Colon (tissue), 2 donors: ENCODE data around the gene TTC39A.

Experiments
- FAIRE-seq: peaks from 2 replicates; lab custom pipeline; 2012; peaks lifted over from hg19 to GRCh38; lab: Jason Lieb, UNC
- donor health status: control.
- donor health status: control.

TTC39A gene

GRCh38 chr1:51296383-51297357 lies 33.7 kb downstream of the TTC39A start:
- no peak for FAIRE-seq

GRCh38 chr1:51295926-51296325 lies 34.4 kb downstream of the TTC39A start:
- no peak for FAIRE-seq

GRCh38 chr1:51294566-51295184 lies 35.7 kb downstream of the TTC39A start:
- FAIRE-seq = no peak

DNA sequence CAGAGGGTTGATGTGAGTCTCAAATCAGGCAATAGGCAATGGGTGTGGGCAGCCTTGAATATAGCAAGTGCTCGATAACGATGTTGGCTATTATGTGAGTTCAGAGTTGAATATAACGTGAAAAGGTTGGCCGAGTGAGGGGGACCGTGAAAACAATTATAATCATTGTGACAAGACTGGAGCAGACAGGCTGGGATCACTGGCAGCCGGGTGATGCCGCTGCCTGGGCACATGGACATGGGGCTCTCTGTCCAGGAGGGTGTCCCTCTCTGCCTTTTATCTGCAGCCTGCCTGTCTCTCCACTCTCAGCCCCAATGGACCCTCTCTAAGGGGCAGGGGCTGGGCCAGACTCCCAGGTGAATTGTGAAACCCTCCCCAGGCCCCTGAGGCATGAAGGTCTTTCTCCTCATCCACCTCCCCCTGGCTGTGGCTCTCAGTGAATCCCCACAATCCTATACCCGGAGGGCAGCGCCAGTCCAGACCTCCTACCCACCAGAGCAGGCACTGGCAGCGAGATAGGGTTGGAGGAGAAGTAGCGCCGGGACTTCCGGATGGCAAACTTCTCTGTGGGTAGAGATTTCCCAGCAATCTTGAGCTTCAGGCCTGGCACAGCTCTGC lies 36.4 kb downstream of the TTC39A start:
- FAIRE-seq = no peak

- no peak for FAIRE-seq
These were observed 39.9 kb downstream of the TTC39A start for GRCh38 chr1:51290489-51290847.

DNA sequence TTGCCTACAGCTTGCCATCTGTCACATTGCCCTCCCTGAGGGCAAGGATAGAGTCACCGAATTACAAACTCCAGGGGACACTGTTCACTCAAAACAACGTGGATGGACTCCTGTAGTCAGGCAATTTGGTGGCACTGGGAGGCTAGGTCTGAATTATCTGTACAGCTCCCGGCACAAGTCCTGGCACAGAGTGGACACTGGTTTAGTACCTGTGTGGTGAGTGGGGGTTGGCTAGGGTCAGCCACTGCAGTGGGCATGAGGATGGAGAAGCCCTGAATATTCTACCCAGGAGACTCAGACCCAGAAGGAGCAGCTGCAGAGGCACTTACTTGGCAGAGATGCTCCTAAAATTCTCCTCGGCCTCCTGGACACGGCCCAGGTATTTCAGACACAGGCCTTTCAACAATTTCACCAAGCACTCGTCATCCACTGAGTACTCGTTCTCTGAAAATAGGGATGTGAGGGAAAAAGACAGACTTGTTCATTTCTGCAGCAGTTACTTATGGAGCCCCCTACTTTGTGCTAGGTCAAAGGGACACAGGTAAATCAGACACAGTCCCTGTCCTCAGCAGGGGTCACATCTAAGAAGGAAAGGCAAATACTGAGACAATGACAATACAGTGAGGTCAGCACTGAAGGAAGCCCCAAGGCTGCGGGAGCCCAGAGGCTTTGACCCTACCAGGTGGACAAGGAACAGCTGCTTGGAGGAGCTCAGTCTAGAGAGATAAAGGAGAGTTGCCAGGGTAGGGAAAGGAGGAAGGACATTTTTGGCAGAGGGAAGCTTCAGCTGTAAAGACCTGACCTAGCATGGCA lies 40.5 kb downstream of the TTC39A start:
- no peak for FAIRE-seq

DNA sequence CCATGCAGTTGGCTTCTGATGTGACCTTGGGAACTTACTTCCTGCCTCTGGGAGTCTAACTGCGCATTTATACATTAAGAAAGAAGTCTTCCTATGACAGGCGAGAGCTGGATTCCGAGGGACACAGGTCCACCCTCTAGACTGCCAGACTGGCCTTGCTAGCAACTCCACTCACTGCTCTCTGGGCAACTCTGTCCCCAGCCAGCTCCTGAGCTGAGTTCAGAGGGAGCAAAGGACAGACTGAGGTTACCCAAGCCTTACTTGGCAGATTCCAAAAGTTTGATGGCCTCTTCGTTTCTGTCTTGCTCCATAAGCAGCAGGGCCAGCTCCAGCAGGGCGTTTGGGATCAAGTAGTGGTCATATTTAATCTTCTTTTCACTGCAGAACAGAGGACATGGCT lies 41.8 kb downstream of the TTC39A start:
- FAIRE-seq = no peak

DNA sequence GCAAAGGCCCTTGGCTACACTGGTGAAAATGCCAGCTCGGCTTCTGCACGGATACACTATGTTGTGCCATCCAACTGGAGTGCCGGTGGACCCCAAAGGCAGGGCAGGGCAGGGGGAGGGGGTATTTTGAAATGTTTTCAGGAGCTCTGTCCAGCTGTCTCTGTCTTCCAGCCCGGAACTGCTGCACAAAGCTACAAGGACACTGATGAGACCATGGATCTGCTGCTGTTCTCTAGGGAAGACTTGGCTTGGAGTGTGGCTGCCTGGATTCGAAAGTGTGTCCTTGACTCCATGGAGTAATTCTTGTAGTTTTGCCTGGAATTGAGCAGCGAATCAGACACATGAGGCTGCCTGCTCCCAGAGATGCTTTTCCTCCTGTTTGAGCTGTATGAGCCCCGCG lies 42.4 kb downstream of the TTC39A start:
- FAIRE-seq = no peak

DNA sequence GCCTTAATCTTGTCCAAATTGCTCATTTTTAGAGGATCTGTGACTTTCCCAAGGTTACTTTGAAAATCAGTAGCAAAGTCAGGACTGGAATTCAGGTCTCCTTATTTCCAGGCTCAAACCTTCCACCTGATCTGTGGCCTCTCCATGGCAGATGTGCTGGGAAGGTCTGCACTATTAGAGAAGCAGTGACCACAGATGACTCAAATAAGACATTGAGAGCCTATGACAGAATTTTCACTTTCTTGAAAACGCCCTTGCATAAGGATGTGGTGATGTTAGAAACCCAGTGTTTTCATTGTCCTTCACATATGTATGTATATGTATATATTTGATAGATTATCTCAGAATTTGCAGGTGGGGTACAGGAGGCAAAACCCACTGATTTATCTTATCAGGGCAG lies 45.3 kb downstream of the TTC39A start:
- no peak for FAIRE-seq

- no peak for FAIRE-seq
These were observed 45.8 kb downstream of the TTC39A start for GRCh38 chr1:51284487-51284954.

DNA sequence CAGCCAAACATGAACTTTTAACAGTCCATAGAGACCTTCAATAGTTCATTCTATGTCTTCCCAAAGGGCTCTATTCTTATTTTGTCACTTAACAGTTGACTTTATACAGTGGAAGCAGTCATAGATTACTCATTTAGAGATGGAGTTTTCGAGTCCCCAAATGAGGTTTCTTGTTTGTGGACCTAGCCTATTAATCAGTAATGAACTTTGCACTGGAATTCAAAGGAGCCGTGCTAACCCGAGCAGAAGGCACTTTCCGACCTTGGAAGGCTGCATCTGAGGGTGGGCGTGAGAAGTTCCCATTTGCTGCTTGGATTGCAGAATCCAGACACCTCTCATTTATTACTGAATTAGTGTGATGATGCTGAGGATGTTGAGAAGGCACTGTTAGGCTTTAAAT lies 46.4 kb downstream of the TTC39A start:
- no peak for FAIRE-seq

GRCh38 chr1:51282605-51283004 lies 47.8 kb downstream of the TTC39A start:
- FAIRE-seq = no peak

GRCh38 chr1:51281807-51282206 lies 48.6 kb downstream of the TTC39A start:
- no peak for FAIRE-seq

DNA sequence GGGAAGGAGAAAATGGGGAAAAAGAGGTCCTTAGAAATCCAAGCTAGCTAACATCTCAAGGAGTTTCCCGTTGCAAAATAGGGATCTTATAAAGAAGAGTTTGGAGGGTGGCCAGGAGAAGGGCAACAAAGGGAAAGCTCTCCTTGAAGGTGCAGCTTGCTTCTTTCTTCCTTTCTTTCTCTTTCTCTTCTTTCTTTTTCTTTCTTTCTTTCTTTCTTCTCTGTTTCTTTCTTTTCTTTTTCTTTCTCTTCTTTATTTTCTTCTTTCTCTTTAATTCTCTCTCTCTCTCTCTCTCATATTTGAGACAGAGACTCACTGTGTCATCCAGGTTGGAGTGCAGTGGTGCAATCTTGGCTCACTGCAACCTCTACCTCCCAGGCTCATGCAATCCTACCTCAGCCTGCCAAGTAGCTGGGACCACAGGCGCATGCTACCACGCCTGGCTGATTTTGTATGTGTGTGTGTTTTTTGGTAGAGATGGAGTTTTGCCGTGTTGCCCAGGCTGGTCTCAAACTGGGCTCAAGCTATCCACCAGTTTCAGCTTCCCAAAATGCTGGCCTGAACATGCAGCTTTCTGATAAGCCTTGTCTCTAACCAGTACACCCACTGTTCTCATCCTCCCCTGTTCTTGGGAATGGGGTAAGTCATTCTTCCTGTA lies 49.9 kb downstream of the TTC39A start:
- no peak for FAIRE-seq

DNA sequence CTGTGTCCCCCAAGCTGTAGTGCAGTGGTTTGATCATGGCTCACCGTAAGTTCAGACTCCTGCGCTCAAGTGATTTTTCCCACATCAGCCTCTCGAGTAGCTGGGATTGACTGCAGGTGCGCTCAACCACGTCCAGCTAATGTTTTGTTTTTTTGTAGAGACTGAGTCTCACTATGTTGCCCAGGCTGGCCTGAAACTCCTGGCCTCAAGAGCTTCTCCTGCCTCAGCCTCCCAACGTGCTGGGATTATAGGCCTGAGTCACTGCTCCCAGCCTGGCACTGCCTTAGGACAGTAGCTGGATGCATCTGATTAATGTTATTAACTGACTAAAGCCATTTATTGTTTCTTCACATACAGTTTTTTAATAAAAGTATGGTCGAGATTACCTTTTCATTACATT lies 54.1 kb downstream of the TTC39A start:
- no peak for FAIRE-seq

- FAIRE-seq = no peak
These were observed 55.7 kb downstream of the TTC39A start for GRCh38 chr1:51274676-51275075.

DNA sequence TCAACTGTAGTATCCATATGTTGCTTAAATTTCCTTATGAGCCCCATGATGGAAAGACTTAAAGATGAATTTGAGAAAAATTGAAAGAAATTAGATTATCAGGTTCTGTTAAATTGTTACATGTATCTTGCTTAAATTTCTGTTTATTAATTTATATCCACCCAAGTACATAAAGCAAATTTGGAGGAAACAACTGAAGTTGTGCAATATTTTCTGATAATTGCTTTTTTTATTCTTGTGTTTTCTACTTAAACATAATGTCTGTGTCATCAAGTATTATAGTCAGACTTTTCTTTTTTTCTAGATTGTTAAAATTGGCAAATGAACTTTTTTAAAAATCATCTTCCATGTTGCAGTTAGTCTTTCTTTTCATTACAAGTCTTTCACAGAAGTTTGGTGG lies 57.4 kb downstream of the TTC39A start:
- FAIRE-seq = no peak

DNA sequence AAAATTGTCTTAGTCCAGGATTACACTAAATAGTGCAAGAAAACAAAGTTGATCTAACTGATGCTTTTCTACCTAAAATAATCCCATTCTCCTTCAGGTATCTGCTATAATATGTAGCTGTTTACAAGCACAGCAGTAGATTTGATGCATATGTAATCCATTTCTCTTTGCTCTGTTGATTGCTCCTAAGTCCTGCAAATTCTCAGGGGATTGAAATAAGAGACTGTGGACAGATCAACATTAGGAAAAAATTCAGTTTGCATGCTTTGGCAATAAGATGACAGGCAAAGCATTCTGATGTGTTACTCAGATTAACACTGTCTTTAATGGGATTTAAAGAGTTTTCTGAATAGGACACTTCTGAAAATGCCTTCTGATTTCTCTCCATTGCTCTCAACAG lies 59.6 kb downstream of the TTC39A start:
- FAIRE-seq = no peak

DNA sequence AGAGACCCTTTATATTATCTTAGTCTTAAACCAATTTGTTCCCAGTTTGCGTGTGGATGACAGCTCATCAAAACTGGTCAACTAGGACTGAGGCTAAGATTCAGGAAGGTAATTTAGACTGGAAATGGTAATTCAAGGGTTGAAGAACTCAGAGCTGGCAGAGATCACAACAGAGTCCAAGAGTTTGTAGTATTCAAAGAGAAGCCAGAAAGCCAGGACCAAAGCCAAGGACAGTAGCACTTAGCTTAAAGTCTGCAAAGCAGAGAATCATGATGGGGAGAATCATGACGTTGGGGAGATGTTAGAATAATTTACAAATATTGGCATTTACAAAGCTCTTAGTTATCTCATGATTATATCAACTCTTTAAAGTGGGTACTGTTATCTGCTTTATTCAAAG lies 61.7 kb downstream of the TTC39A start:
- FAIRE-seq = no peak

DNA sequence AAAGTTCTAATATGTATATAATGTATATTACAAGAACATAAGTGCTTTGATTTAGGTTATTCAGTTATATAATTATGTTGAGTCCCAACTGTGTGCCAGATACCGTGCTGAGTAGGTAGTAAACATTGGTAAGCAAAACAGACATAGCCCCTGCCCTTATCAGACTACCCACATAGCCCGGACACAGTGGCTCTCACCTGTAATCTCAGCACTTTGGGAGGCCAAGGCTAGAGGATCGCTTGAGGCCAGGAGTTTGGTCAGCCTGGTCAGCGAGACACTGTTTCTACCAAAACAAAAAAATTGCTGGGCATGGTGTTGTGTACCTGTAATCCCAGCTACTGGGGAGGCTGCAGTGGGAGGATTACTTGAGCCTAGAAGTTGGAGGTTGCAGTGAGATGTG lies 63.6 kb downstream of the TTC39A start:
- no peak for FAIRE-seq

GRCh38 chr1:51266181-51266580 lies 64.2 kb downstream of the TTC39A start:
- no peak for FAIRE-seq

DNA sequence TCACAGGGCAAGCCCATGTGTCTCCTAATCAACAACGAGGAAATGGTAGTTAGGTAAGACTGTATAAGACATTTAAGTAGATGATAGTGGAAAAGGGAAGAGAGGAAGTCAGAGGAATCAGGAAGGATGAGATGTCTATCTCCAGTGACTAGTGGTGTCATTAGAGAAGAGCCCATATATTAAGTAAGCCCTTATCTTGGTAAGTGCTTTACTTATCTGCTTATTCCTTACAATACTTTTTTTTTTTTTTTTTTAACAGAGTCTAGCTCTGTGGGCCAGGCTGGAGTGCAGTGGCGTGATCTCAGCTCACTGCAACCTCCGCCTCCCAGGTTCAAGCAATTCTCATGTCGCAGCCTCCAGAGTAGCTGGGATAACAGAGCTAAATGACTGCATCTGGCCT lies 64.7 kb downstream of the TTC39A start:
- FAIRE-seq = no peak
